Measurements from ENCODE around the gene LDLRAP1. TPM values are rescaled to one million over a fixed set of nuclear protein-coding genes. Genes with fewer than 3 reads are reported as not detected.
A peak's percentile ranks its signal among the peaks of the same experiment; 100 is the strongest.

The LDLRAP1 gene
- total RNA-seq, 1 experiment from 2014 or later = 16.3 TPM

GRCh38 chr1:25609921-25610320, 66.5 kb downstream of the LDLRAP1 start:
- peak; percentile 74 for ATAC-seq
- no peak overlapping the region for H3K27ac Mint-ChIP-seq
- no peak for DNase-seq (ENCODE audit: low spot score)
- no peaks in the 10 kb centered on the region for H3K36me3 Mint-ChIP-seq
- H3K9me3 Mint-ChIP-seq = no peaks in the 10 kb centered on the region
- ChIA-PET POLR2A (no interaction called here), CTCF (interaction anchor here (0.9 to 3.5 kb wide), 8 partner anchors 37 to 208 kb away, joined by 3 to 45 read pairs (median 10); no protein-coding TSS in a partner anchor)
- H3K27me3 Mint-ChIP-seq (ENCODE audit: low read depth) = peaks cover 22% of the 10 kb centered on the region
- peaks cover 4% of the 10 kb centered on the region for H3K4me1 Mint-ChIP-seq
- TF ChIP-seq TCF7 (CRISPR knock-in tag; IDR thresholded peaks at IDR 0.05; ENCODE audit: low read depth) (no peak), ZNF232 (CRISPR knock-in tag; IDR thresholded peaks at IDR 0.05) (no peak), ZNF121 (CRISPR knock-in tag; IDR thresholded peaks at IDR 0.05) (no peak), MAX (CRISPR knock-in tag; IDR thresholded peaks at IDR 0.05) (no peak), NFYB (CRISPR knock-in tag; conservative IDR thresholded peaks at IDR 0.05; ENCODE audit: low read depth) (no peak), ATF2 (CRISPR knock-in tag; IDR thresholded peaks at IDR 0.05; ENCODE audit: borderline replicate concordance, low read depth) (no peak), ZNF416 (CRISPR knock-in tag; IDR thresholded peaks at IDR 0.05) (no peak), ERG (CRISPR knock-in tag; IDR thresholded peaks at IDR 0.05) (no peak), AFF4 (CRISPR knock-in tag; IDR thresholded peaks at IDR 0.05; ENCODE audit: borderline replicate concordance) (no peak), RORB (CRISPR knock-in tag; IDR thresholded peaks at IDR 0.05) (no peak), ETV6 (CRISPR knock-in tag; IDR thresholded peaks at IDR 0.05) (no peak), EMX1 (CRISPR knock-in tag; IDR thresholded peaks at IDR 0.05) (no peak), PRDM15 (CRISPR knock-in tag; IDR thresholded peaks at IDR 0.05) (no peak), ATF3 (CRISPR knock-in tag; conservative IDR thresholded peaks at IDR 0.05) (no peak), CBFB (CRISPR knock-in tag; IDR thresholded peaks at IDR 0.05; ENCODE audit: low read depth) (no peak)
- no peak overlapping the region for H3K4me3 Mint-ChIP-seq

Measured in WTC11 (cell line).